ENCODE data around the gene TES.
A peak's percentile ranks its signal among the peaks of the same experiment; 100 is the strongest.

Gene TES

DNA sequence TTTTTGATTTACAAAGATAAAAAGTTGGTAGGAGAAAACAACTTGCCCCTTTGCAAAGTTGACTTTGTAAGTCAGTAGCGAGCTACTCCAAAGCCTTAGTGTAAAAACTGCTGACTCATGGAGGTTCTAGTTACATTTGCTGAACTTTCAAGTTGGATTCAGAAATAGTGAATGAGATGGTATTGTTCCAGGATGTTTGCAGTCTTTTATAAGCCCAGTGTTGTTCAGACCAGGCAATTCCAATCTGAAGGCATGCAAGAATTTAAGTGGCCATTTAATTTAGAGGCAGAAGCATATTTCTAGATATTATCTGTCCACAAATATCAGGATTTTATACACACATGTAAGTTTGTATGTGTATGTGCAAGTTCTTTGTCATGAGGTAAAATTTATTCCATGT, 21.6 kb downstream of the TES start:
- TF ChIP-seq SIN3A (IDR thresholded peaks at IDR 0.05; ENCODE audit: borderline replicate concordance, insufficient read depth, low read length) (no peak), REST (IDR thresholded peaks at IDR 0.05; ENCODE audit: insufficient read depth in 1 of 2, low read depth in 2 of 2, low read length in 2 of 2) (no peak)

DNA sequence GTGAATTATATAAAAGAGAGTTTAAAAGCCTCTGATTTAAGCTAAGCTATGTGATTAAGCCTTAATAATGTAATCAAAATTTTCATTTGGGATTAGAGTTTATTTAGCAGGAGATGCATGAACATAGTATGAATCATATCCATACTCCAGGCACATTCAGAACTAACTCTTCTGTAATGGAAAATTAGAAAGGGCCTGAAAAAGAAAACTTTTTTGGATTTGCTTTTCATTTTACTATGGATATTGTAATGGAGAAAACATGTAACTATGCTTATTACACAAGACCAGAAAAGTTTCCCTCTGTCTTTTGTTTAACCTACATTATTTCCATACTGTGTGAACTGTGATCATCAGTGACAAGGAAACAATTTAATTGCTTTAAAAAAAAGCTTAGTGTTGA, 22.0 kb downstream of the TES start:
- TF ChIP-seq POLR2AphosphoS5 (IDR thresholded peaks at IDR 0.05; ENCODE audit: low read depth, low read length) (no peak), REST (IDR thresholded peaks at IDR 0.05; ENCODE audit: insufficient read depth in 1 of 2, low read depth in 2 of 2, low read length in 2 of 2) (no peak), SIN3A (IDR thresholded peaks at IDR 0.05; ENCODE audit: borderline replicate concordance, insufficient read depth, low read length) (no peak), TAF1 (IDR thresholded peaks at IDR 0.05; ENCODE audit: borderline replicate concordance, insufficient read depth, low read length) (no peak), FOXP2 (optimal IDR thresholded peaks at IDR 0.05; ENCODE audit: borderline replicate concordance, extremely low read depth, extremely low read length, insufficient read depth) (no peak)

GRCh38 chr7:116232920-116233319, 22.6 kb downstream of the TES start:
- TF ChIP-seq POLR2AphosphoS5 (IDR thresholded peaks at IDR 0.05; ENCODE audit: low read depth, low read length), result peak; percentile 37; the same call in 1 of the 2 replicates
- no peak for TF ChIP-seq SIN3A (IDR thresholded peaks at IDR 0.05; ENCODE audit: borderline replicate concordance, insufficient read depth, low read length)

GRCh38 chr7:116234517-116235200, 24.3 kb downstream of the TES start:
- TF ChIP-seq TAF1 (IDR thresholded peaks at IDR 0.05; ENCODE audit: borderline replicate concordance, insufficient read depth, low read length) (no peak), REST (IDR thresholded peaks at IDR 0.05; ENCODE audit: insufficient read depth in 1 of 2, low read depth in 2 of 2, low read length in 2 of 2) (no peak), POLR2AphosphoS5 (IDR thresholded peaks at IDR 0.05; ENCODE audit: low read depth, low read length) (no peak), FOXP2 (optimal IDR thresholded peaks at IDR 0.05; ENCODE audit: borderline replicate concordance, extremely low read depth, extremely low read length, insufficient read depth) (no peak), SIN3A (IDR thresholded peaks at IDR 0.05; ENCODE audit: borderline replicate concordance, insufficient read depth, low read length) (no peak)

- no peak for TF ChIP-seq TAF1 (IDR thresholded peaks at IDR 0.05; ENCODE audit: borderline replicate concordance, insufficient read depth, low read length)
- no peak for TF ChIP-seq POLR2AphosphoS5 (IDR thresholded peaks at IDR 0.05; ENCODE audit: low read depth, low read length)
- TF ChIP-seq REST (IDR thresholded peaks at IDR 0.05; ENCODE audit: insufficient read depth in 1 of 2, low read depth in 2 of 2, low read length in 2 of 2), result no peak
- no peak for TF ChIP-seq FOXP2 (optimal IDR thresholded peaks at IDR 0.05; ENCODE audit: borderline replicate concordance, extremely low read depth, extremely low read length, insufficient read depth)
- no peak for TF ChIP-seq SIN3A (IDR thresholded peaks at IDR 0.05; ENCODE audit: borderline replicate concordance, insufficient read depth, low read length)
Measured at GRCh38 chr7:116235380-116235779, 25.0 kb downstream of the TES start.
